MG63 (cell line): Measurements from ENCODE around the gene HHEX. TPM values are rescaled to one million over a fixed set of nuclear protein-coding genes. Genes with fewer than 3 reads are reported as not detected.
"Not testable (repeated sequence)": the region's sequence is repeated elsewhere in the genome, so short reads cannot be mapped to it uniquely, and the experiment has no call there.

Source experiments
- DNase-seq: peaks from one replicate; pipeline ENCODE4 v3.0.0-alpha.2; 2020
- H3K27me3 ChIP-seq: fragments of 250-450 bp; sonication (Bioruptor Pico); 2 replicates; pipeline ENCODE4 v1.5.1; 2020; ENCODE audit warnings: mild to moderate bottlenecking, moderate library complexity
- H3K36me3 ChIP-seq: fragments of 250-450 bp; sonication (Bioruptor Pico); 2 replicates; pipeline ENCODE4 v1.5.1; 2020; ENCODE audit warnings: mild to moderate bottlenecking, moderate library complexity
- H3K4me3 ChIP-seq: fragments of 250-450 bp; sonication (Bioruptor Pico); 2 replicates; pipeline ENCODE4 v1.5.1; 2020; ENCODE audit warnings: mild to moderate bottlenecking, moderate library complexity
- H3K9me3 ChIP-seq: fragments of 250-450 bp; sonication (Bioruptor Pico); 2 replicates; pipeline ENCODE4 v1.5.1; 2020; ENCODE audit warnings: mild to moderate bottlenecking, moderate library complexity
- total RNA-seq: library from RNA; depleted of rRNA; stranded (reverse); fragments of >200 nt; shearing (Covaris generic); gene quantifications from 2 replicates; pipeline ENCODE4 v1.2.3, GENCODE V29; 2014; ENCODE audit warnings: low replicate concordance; rRNA removed

Gene HHEX
- 4.2 and 9.6 TPM in 2 replicates for total RNA-seq

- no peaks in the 10 kb centered on the region for H3K27me3 ChIP-seq
- DNase-seq, result peak; percentile 81
- peaks cover 8% of the 10 kb centered on the region for H3K36me3 ChIP-seq
- peaks cover 9% of the 10 kb centered on the region for H3K9me3 ChIP-seq
- H3K4me3 ChIP-seq, result peak within 1 kb of the TSS; percentile 97
These were observed at the start of gene HHEX for GRCh38 chr10:92689663-92690210. TSS of gene HHEX (plus strand) at chr10:92689955. CDS start at chr10:92689987, 32 bp downstream.

- Histone ChIP-seq H3K27me3 (no peaks in the 10 kb centered on the region), H3K36me3 (peaks cover 74% of the 10 kb centered on the region), H3K9me3 (peaks cover 2% of the 10 kb centered on the region; the same call in 1 of the 2 replicates), H3K4me3 (no peak overlapping the region)
- DNase-seq, result peak; percentile 69
These were observed 49.6 kb upstream of the HHEX start for GRCh38 chr10:92640107-92640506.

- no peak for DNase-seq
- Histone ChIP-seq H3K9me3 (peaks cover 2% of the 10 kb centered on the region; the same call in 1 of the 2 replicates), H3K4me3 (no peak overlapping the region), H3K27me3 (no peaks in the 10 kb centered on the region), H3K36me3 (peaks cover 74% of the 10 kb centered on the region)
These were observed 48.3 kb upstream of the HHEX start for GRCh38 chr10:92641492-92641891.

GRCh38 chr10:92644921-92645320, 44.8 kb upstream of the HHEX start:
- H3K36me3 ChIP-seq, result peaks cover 89% of the 10 kb centered on the region
- no peak for DNase-seq
- H3K4me3 ChIP-seq, result no peak overlapping the region
- no peaks in the 10 kb centered on the region for H3K27me3 ChIP-seq
- H3K9me3 ChIP-seq, result peaks cover 2% of the 10 kb centered on the region; the same call in 1 of the 2 replicates

- peak; percentile 3 for DNase-seq
- not testable (repeated sequence) for H3K27me3 ChIP-seq, H3K9me3 ChIP-seq, H3K4me3 ChIP-seq
- peaks cover 94% of the 10 kb centered on the region for H3K36me3 ChIP-seq
These were observed 38.9 kb upstream of the HHEX start for GRCh38 chr10:92650864-92651263.

GRCh38 chr10:92655426-92655825, 34.3 kb upstream of the HHEX start:
- H3K27me3 ChIP-seq, result no peaks in the 10 kb centered on the region
- H3K9me3 ChIP-seq, result no peaks in the 10 kb centered on the region; the same call in none of the 2 replicates
- no peak for DNase-seq
- peaks cover 56% of the 10 kb centered on the region for H3K36me3 ChIP-seq
- H3K4me3 ChIP-seq, result no peak overlapping the region

GRCh38 chr10:92656266-92656961, 33.3 kb upstream of the HHEX start:
- Histone ChIP-seq H3K9me3 (no peaks in the 10 kb centered on the region; the same call in 1 of the 2 replicates), H3K4me3 (no peak overlapping the region), H3K27me3 (no peaks in the 10 kb centered on the region), H3K36me3 (peaks cover 48% of the 10 kb centered on the region)
- no peak for DNase-seq

GRCh38 chr10:92657024-92657423, 32.7 kb upstream of the HHEX start:
- Histone ChIP-seq H3K36me3 (peaks cover 44% of the 10 kb centered on the region), H3K9me3 (peaks cover under 1% of the 10 kb centered on the region), H3K4me3 (no peak overlapping the region), H3K27me3 (no peaks in the 10 kb centered on the region)
- DNase-seq, result no peak

GRCh38 chr10:92662848-92663247, 26.9 kb upstream of the HHEX start:
- peaks cover 18% of the 10 kb centered on the region for H3K9me3 ChIP-seq
- no peaks in the 10 kb centered on the region; the same call in 1 of the 2 replicates for H3K36me3 ChIP-seq
- no peak for DNase-seq
- no peaks in the 10 kb centered on the region for H3K27me3 ChIP-seq
- no peak overlapping the region for H3K4me3 ChIP-seq

GRCh38 chr10:92664322-92664721, 25.4 kb upstream of the HHEX start:
- Histone ChIP-seq H3K4me3 (no peak overlapping the region), H3K27me3 (no peaks in the 10 kb centered on the region), H3K9me3 (peaks cover 18% of the 10 kb centered on the region), H3K36me3 (no peaks in the 10 kb centered on the region; the same call in 1 of the 2 replicates)
- DNase-seq, result no peak

- Histone ChIP-seq H3K36me3 (no peaks in the 10 kb centered on the region; the same call in 1 of the 2 replicates), H3K9me3 (peaks cover 16% of the 10 kb centered on the region), H3K27me3 (no peaks in the 10 kb centered on the region), H3K4me3 (no peak overlapping the region)
- no peak for DNase-seq
These were observed 22.7 kb upstream of the HHEX start for GRCh38 chr10:92667078-92667477.

- H3K9me3 ChIP-seq, result no peaks in the 10 kb centered on the region
- DNase-seq, result no peak
- no peaks in the 10 kb centered on the region for H3K27me3 ChIP-seq
- no peaks in the 10 kb centered on the region for H3K36me3 ChIP-seq
- H3K4me3 ChIP-seq, result no peak overlapping the region
These were observed 12.0 kb upstream of the HHEX start for GRCh38 chr10:92677708-92678107.

GRCh38 chr10:92678206-92678605, 11.5 kb upstream of the HHEX start:
- no peak for DNase-seq
- H3K9me3 ChIP-seq, result no peaks in the 10 kb centered on the region
- no peaks in the 10 kb centered on the region for H3K36me3 ChIP-seq
- no peaks in the 10 kb centered on the region for H3K27me3 ChIP-seq
- no peak overlapping the region for H3K4me3 ChIP-seq

- H3K36me3 ChIP-seq, result no peaks in the 10 kb centered on the region
- DNase-seq, result no peak
- H3K4me3 ChIP-seq, result no peak overlapping the region
These were observed 8.4 kb upstream of the HHEX start for GRCh38 chr10:92681306-92681834.

GRCh38 chr10:92688573-92688926, 1.2 kb upstream of the HHEX start:
- peaks cover 8% of the 10 kb centered on the region; the same call in 1 of the 2 replicates for H3K36me3 ChIP-seq
- peak overlapping the region; percentile 71 for H3K4me3 ChIP-seq
- no peak for DNase-seq
- H3K27me3 ChIP-seq, result no peaks in the 10 kb centered on the region
- peaks cover 9% of the 10 kb centered on the region for H3K9me3 ChIP-seq

More at GRCh38 chr10:92681306-92681834, 8.4 kb upstream of the HHEX start:
- H3K27me3 ChIP-seq, result no peaks in the 10 kb centered on the region
- H3K9me3 ChIP-seq, result peaks cover 9% of the 10 kb centered on the region

GRCh38 chr10:92688927-92689662, 660 bp upstream of the HHEX start:
- peak; percentile 52 for DNase-seq
- H3K36me3 ChIP-seq, result peaks cover 8% of the 10 kb centered on the region; the same call in 1 of the 2 replicates
- H3K4me3 ChIP-seq, result peak overlapping the region; percentile 71
- no peaks in the 10 kb centered on the region for H3K27me3 ChIP-seq
- H3K9me3 ChIP-seq, result peaks cover 9% of the 10 kb centered on the region
